CD4-positive, alpha-beta T cell treated with Interleukin-17A for 4 hours (primary cell): ENCODE measurements around the gene SV2A.
"Not testable (repeated sequence)": the region's sequence is repeated elsewhere in the genome, so short reads cannot be mapped to it uniquely, and the experiment has no call there.

Experiments used
- DNase-seq: peaks from one replicate; pipeline ENCODE4 v3.0.0-alpha.2; 2020; ENCODE audit warnings: mixed read lengths

SV2A gene, protein sequence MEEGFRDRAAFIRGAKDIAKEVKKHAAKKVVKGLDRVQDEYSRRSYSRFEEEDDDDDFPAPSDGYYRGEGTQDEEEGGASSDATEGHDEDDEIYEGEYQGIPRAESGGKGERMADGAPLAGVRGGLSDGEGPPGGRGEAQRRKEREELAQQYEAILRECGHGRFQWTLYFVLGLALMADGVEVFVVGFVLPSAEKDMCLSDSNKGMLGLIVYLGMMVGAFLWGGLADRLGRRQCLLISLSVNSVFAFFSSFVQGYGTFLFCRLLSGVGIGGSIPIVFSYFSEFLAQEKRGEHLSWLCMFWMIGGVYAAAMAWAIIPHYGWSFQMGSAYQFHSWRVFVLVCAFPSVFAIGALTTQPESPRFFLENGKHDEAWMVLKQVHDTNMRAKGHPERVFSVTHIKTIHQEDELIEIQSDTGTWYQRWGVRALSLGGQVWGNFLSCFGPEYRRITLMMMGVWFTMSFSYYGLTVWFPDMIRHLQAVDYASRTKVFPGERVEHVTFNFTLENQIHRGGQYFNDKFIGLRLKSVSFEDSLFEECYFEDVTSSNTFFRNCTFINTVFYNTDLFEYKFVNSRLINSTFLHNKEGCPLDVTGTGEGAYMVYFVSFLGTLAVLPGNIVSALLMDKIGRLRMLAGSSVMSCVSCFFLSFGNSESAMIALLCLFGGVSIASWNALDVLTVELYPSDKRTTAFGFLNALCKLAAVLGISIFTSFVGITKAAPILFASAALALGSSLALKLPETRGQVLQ

DNA sequence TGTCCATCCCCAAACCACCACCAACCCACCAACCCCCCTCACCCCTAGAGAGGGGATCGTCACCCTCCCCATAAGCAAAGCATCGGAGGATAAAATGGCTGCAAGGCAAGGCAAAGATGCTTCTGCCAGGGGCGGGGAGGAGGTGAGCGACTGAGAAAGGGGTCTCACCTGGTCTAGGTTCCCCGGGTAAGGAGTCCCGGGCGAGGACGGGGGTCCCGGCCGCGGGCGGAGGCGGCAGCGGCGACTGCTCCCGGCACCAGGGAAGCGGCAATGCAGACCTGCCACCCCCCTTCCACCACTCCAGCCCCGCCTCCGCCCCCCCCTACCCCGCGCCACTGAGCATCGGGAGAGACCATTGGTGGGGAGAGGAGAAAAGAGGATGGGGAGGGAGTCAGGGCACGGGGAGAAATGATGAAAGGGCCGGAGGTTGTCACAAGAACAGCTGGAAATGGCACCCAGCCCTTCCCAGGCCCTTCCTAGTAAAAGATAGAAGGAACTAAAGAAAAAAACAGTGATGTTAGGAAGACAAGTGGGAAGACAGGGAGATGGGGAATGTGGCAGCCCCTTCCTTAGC, at the start of gene SV2A:
TSS of gene SV2A (minus strand) at position 274 of the 574 bp plus-strand sequence. CDS start 4,004 bp downstream, outside the sequence.
- DNase-seq, result peak; percentile 76

DNA sequence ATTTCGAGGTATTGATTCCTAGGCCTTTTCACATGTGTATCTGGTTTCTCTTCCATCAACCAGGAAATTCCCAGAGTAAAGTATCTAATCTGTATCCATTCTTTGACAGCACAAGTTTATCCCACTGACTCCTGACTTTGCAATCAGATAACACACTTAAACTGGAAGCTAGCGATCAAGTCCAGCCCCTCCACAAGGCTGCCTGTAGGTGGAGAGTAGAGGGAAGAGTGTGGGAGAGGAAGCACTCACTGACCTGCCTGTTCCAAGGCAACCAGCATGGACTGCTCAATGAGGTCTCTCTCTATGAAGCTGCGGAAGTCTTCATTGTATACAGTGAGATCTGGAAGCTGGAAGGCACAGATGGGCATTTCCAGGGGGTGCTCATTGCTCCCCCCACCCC, 49.4 kb upstream of the SV2A start:
- no peak for DNase-seq

DNA sequence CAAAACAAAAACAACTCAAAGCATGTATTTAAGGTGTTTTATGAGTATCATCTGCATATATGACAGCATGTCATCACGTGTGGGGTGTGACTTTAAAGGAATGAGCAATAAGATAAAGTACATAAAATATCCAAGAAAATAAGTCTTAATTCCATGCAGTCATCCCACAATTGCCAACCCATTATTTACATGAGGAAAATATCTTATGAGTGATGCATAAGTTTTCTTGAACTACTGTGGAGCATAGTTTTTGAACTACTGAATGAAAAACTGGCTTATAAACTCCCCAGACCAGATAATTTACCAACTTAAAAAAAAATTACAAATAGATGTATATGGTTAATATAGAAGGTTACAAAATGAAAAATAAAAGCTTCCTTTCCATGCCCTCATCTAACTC, 48.8 kb upstream of the SV2A start:
- DNase-seq, result no peak

DNA sequence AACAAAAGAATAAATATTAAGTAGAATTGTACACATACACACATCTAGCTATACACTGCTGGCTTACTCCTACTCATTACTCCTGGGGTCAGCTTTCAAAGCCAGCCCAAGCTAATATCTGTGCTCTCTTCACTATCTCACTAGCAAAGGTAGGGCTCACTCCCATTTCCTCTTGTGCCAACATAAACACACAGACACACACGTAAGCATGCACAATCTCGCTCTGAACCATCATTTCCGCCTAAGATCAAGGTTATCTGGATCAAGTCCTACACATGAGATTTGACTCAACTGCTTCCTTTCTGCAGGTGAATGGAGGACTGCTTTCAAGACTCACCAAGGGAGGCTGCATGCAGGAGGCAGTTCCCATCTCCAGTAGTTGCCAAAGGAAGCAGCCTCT, 47.8 kb upstream of the SV2A start:
- DNase-seq, result peak; percentile 7

DNA sequence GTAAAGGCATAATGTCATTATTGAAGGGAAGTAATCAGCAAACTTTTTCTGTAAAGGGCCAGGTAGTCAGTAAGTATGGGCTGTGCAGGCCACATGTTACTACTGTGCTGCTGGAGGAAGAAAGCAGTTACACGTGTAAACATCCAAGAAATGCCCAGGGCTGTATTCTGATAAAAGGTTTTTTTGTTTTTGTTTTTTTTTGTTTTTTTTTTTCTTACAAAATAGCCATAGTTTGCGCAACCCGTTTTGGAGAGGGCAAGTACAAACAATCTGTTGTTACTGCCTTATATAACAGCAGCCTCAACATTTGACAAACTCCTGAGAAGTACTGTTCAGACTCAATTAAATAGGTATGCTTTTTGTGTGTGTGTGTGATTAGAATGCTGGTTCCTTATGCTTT, 45.7 kb upstream of the SV2A start:
- no peak for DNase-seq

DNA sequence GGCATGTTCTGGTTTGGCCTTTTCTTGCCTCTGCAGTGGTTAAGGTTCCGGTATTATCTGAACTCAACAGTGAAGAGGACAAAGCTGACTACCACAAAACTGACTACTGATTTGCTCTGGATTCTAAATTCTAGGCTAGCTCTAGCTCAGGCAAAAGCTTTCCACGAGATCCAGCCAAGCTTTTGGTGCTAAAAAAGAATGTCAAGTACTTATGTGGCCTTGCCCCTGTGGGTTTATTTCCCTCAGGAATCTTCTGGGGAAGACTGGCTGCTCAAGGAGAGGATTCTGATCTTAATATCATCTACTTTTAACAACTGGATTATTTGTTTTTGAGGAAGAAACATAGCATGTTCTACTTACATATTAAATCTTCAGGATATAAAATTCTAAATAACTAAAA, 45.1 kb upstream of the SV2A start:
- DNase-seq, result no peak

DNA sequence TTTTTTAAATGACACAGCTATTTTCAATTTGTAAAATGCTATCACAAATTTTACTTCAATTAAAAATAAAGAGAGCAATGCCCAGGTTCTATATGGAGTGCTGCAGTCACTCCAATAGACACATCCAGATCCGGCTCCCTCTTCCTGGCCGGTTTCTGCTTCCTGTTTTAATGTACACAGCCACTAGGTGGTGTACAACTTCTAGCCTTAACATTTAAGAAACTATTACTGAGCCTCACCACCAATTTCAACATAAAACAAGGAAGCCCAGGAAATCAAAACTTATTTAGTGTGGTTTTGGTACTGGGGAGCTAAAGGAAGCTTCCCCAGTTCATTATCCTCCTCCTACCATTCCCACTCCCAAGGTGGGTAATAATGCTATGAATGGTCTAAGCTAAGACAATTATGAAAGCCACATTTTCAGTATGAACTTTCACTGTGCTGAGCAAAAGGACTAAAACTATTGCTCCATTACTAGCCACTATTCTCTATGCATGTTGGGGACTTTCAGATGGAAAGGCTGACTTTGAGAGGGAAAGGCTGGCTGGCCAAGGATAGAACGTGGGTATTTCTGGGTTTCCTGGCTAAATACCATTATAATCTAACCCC, 44.5 kb upstream of the SV2A start:
- peak; percentile 51 for DNase-seq

DNA sequence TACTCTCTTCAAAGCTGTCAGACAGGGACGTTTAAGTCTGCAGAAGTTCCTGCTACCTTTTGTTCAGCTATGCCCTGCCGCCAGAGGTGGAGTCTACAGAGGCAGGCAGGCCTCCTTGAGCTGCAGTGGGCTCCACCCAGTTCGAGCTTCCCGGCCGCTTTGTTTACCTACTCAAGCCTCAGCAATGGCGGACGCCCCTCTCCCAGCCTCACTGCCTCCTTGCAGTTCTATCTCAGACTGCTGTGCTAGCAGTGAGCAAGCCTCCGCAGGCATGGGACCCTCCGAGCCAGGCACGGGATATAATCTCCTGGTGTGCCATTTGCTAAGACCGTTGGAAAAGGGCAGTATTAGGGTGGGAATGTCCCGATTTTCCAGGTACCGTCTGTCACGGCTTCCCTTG, 39.9 kb upstream of the SV2A start:
- not testable (repeated sequence) for DNase-seq

DNA sequence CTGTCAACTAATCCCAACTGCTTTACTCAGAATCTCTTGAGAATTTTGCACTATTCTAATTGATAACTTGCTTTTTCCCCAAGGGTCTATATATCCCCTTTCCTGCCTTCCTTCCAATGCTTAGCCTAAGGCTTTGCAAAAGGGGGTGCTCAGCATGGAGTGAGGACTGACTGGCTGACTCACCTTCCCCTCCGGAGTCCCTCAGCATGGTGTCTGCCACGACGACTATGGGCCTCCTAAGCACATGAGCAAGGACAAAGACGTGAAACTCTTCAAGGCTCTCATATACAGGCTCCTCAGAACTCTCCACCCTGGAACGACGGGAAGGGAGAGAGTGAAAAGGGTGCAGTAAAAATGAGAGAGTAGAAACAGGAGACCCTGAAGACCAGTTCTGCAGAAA, 32.3 kb upstream of the SV2A start:
- DNase-seq, result no peak

DNA sequence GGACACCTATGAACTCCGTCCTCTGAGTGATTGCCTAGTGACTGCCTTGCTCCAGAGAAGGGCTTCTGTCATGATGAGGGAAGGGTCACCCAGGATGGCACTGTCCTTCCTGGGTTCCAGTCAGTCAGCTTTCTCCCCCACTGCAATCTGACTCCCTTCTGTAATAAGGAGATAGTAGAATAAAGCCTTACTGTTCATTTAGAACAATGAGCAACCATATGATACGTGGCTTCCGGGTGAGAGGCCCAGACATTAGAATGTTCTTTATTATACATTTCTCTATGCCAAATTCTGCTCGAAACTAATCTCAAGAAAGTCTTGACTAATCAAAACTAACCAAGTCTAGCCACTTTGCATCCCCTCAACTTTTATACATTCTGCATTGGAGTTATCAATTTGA, 27.6 kb upstream of the SV2A start:
- no peak for DNase-seq

DNA sequence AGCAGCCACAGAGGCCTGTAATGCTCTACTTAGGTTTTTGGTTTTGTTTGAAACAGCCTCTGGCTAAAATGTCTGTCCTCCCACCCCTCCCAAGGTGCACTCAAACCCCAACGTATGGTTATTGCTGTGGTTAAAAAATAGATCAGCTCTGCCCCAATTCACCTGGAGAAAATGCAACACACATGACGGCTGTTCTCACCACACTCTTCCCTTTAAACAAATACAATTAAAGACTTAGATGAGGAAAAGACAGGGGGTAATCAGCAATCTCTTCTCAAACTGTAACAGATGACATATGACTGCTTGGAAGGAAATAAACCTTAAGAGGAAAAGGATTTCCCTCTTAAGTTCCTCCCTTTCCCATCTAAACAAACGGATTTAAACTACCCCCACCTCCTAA, 25.2 kb upstream of the SV2A start:
- no peak for DNase-seq

DNA sequence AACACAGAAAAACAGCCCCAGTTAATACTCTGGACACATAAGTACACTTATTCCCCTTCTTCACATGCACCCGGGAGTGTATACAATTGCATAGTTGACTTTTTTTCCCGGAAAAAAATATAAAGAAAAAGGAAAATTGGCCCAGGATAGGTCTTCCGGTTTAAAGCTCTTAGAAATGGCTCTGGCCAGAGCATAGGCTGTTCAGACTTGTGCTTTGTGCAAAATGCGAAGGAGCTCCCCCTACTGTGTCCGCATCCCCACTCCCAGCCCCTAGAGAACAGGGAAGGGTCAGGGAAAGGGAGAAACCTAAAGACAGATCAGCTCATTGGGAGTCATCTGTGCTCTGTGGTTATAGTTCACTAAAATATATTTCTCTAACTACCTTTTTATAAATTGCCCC, 24.6 kb upstream of the SV2A start:
- no peak for DNase-seq

DNA sequence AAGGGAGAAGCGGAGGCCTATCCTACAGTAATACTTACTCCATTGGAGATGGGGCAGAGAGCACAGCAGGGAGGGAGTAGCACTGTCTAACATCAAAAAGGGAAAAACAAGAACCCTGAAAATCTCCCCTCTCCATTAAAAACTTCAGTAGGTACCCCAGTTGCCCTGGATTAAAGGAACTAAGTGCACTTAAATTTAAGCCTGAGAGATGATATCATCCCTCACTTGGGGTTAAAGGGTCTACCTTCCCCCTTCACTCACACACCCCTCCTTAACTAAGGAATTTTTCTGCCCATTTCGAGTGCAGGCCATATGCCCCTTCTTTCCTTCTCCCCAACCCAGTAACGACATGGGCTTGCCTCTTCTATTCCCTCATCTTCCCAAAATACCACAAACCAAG, 22.8 kb upstream of the SV2A start:
- DNase-seq, result no peak

DNA sequence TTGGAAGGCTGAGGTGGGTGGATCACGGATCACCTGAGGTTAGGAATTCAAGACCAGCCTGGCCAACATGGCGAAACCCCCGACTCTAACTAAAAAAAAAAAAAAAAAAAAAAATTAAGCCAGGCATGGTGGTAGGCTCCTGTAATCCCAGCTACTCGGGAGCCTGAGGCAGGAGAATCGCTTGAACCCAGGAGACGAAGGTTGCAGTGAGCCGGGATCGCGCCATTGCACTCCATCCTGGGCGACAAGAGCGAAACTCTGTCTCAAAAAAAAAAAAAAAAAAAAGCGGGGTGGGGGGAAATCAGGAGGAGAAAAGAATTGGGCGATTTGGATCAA, 21.0 kb upstream of the SV2A start:
- DNase-seq, result not testable (repeated sequence)

DNA sequence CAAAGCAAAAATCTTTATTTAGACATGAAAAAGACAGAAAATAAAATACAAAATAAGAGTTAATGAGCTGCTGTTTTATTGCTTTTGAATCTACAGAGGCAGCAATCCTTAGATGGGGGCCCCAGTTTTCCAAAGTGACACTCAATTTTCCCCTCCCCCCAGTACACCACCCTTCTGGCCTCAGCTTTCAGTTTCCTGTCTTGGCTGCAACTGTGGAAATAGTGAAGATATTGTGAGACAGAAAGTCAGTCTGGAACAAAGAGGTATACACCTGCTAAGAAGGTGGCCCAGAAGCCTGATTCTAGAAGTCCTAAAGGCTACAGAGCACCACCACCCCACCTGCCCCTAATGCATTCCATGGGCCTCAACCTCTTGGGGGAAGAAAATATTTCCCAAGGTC, 20.1 kb upstream of the SV2A start:
- no peak for DNase-seq

DNA sequence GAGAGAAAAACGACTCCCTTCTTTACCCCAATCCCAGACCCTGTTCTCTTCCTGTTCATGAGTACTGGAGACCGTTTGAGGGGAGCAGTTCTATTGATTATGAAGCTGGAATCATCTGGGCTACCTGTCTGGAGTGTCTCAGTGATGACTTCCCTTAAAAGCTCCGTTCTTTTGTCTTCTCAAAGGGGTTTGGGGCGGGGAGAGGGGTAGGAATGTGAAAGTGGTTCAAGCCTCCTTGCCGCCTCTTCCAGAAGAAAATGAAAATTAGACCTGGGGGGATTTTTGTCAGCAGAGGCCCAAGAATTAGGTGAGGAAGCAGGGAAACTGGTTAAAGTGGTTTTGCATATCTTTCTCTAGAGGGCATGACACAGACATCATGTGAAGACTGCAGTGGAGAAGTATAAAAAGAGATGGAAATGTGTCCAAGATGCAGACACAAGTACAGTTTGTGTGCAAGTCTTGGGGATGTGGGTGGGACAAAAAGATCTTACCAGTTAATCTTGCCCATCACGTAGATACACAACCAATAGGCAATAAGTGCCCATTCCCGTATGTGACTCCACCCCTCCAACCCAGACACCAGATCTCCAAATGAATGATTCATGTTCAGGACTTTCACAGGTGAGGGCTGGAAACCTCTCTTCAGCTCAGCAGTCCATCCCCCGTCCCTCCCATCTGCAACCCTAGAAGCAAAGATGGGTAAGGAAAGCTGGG, 19.5 kb upstream of the SV2A start:
- DNase-seq, result no peak

DNA sequence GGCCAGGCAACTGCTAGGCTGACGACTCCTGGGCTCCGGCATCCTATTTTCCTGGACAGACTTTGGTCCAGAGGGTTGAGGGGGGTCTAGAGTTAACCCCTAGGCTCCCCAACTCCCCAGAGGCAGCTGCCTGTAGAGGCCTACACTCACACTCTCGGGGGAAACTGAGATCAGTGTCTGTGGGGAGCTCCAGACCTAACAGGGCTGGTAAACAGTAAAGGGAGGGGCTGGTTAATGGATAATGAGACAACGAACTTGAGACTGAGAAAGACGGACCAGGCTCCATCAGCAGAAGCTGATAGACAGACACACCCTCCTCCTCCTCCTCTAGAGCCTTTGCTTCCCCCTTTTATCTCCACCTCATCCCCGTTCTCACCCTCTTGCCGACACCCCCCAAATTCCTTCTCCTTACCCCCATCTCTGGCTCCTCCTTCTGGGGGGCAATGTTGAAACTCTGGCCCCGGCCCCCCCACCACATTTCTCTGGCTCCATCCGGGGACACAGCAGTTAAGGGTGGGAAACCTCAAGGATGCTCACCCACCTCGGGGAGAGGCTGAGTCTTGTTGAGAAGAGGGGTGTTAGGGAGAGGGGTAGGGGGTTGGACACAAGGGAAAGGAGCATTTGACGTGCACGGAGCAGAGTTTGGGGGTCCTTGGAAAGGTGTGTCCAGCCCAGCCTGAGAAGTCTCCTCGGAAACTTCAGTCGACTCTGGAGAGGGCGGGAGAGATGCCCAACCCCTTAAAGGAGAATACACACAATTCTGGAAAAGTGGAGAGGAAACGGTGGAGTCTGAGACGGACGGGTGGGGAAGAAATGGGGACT, 18.7 kb upstream of the SV2A start, which contains the start of gene MTMR11:
TSS of gene MTMR11 (minus strand) at position 710 of the 822 bp plus-strand sequence. CDS start at position 478, 232 bp downstream.
- no peak for DNase-seq

DNA sequence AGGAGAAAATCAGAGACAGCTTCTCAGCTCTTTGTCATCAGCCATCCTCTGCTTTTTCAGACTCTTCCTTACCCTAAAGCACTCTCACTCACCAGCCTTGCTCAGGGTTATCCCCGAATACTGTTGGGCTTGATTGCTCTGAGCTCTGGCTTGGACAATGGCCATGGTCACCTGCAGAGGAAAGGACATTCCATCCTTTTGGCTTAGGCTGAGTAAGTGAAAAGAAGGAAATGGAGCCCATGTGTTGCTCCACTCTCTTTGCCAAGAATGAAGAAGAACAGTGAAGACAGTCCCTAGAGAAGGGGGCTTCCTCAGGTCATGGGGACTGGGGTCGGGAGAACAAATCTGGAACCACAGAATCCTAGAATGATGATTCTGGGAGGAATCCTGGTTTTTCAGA, 16.7 kb upstream of the SV2A start:
- DNase-seq, result no peak

DNA sequence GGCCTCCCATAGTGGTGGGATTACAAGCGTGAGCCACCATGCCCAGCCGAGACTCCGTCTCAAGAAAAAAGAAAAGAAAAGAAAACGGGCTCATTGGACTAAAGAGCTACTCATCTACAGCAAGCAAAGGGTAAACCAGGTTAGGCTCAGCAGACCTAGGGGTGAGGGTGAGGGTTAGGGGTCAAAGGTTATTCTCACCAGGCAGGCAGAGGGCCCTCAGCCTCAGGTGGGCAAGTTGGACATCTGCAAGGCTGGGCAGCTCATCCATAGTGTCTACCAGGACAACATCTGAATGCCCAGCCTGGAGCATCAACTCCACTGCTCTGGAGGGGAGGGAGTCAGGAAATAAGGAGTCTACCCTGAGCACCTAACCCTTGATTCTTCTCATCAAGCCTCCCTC, 15.6 kb upstream of the SV2A start:
- DNase-seq, result no peak

DNA sequence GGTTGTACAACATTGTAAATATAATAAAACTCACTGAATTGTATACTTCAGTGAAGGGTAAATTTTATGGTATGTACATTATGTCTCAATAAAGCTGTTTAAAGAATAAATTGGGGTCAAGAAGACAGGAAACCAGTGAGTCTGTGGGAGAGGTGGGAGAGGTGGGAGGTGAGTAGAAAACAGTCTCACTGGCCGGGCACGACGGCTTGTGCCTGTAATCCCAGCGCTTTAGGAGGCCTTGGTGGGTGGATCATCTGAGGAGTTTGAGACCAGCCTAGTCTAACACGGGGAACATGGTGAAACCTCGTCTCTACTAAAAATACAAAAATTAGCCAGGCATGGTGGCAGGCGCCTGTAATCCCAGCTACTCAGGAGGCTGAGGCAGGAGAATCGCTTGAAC, 14.8 kb upstream of the SV2A start:
- DNase-seq, result no peak

DNA sequence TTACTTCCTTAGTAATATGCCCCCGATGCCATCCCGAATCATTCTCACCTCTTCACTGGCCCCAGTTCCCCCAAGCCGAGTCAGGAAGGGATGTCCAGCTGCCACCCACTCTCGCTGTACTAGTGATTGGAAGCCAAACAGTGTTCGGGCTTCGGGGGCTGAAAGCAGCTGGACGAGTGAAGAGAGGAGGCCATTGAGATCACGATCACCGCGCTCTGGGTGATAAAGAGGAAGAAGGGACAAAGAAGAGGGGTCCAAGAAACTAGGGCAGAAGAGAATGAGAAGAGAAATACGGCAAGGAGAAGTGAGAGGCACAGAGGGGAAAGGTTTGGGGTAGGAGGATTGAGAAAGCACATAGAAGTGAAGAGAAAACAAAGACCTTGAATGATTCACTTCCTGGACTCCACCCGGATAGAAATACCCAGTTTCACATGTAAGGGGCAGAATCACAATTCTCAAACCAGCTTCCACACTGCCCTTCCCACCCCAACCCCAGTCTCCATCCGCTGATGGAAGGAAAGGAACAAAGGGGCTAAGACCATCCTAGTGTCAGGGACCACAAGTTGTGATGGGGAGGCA, 13.7 kb upstream of the SV2A start:
- no peak for DNase-seq

DNA sequence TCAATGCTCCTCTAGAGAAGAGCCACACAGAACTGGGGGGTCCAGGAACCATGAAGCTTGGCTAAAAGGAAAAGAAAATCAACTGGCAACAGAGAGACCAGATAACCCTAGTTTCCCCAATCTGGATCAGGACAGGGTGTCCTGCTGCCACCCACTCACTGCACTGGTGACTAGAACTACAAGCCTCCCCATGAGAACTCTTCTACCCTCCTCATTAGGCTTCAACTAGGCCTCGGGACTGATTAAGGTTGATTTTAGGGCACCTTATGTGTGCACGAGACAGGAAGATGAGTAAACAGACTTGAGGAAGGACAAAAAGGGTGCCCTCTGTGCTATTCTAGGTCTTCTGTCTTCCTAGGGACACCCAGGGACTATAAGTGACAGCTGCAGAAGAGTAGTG, 12.2 kb upstream of the SV2A start:
- no peak for DNase-seq
